SK-N-SH (cell line): ENCODE measurements around the gene ELOVL1. TPM values are rescaled to one million over a fixed set of nuclear protein-coding genes. Genes with fewer than 3 reads are reported as not detected.
"Not testable (repeated sequence)": the region's sequence is repeated elsewhere in the genome, so short reads cannot be mapped to it uniquely, and the experiment has no call there.

Experiments used
- CTCF ChIA-PET: fragments of 300-600, 350-600 bp; formaldehyde crosslinking; extraction: SDS; loops from one replicate; lab custom pipeline; 2021; lab: Yijun Ruan, JAX
- POLR2A ChIA-PET: fragments of 350-600 bp; sonication (Branson Sonifier 250); formaldehyde crosslinking; extraction: SDS; loops from one replicate; lab custom pipeline; 2020; ENCODE audit warnings: antibody characterized with exemption, inconsistent platforms; lab: Yijun Ruan, JAX
- DNase-seq: peaks from one replicate; pipeline ENCODE4 v3.0.0; 2012
- H2AFZ ChIP-seq: fragments of 200-600 bp; sonication (generic); 2 replicates; pipeline ENCODE4 v1.8.1; 2016; ENCODE audit warnings: antibody characterized with exemption, mild to moderate bottlenecking, low read depth
- H3F3A ChIP-seq: fragments of 200-600 bp; sonication (generic); replicated peaks from 2 replicates; pipeline ENCODE3; 2016; ENCODE audit warnings: antibody characterized with exemption, mild to moderate bottlenecking; ENCODE audit not compliant: insufficient read depth
- H3K27ac ChIP-seq, 2 experiments: fragments of 200-500 bp in 1 of 2; fragments of 200-600 bp in 1 of 2; sonication (Bioruptor generic) in 1 of 2; sonication (generic), shearing (Covaris generic) in 1 of 2; 2 replicates each; pipeline versions ENCODE4 v1.5.1 to v1.6.1; 2014 to 2016; ENCODE audit warnings: low read depth in 2 of 2, inconsistent platforms in 1 of 2, low read length in 1 of 2, mild to moderate bottlenecking in 1 of 2, mixed read lengths in 1 of 2
- H3K27me3 ChIP-seq: fragments of 200-600 bp; sonication (generic), shearing (Covaris generic); 2 replicates; pipeline ENCODE4 v1.6.1; 2016; ENCODE audit warnings: mixed run types; ENCODE audit not compliant: insufficient read depth
- H3K36me3 ChIP-seq, 2 experiments: fragments of 200-500 bp in 1 of 2; fragments of 200-600 bp in 1 of 2; sonication (Bioruptor generic) in 1 of 2; sonication (generic) in 1 of 2; replicated peaks in 1 of 2; 2 replicates each; pipeline versions ENCODE3 to v1.5.1; 2014 to 2016; ENCODE audit warnings: low read length in 1 of 2, mild to moderate bottlenecking in 1 of 2; ENCODE audit not compliant: insufficient read depth in 2 of 2, control insufficient read depth in 1 of 2
- H3K4me1 ChIP-seq, 2 experiments: fragments of 200-500 bp in 1 of 2; fragments of 200-600 bp in 1 of 2; sonication (Bioruptor generic) in 1 of 2; sonication (generic), shearing (Covaris generic) in 1 of 2; 2 replicates each; pipeline versions ENCODE4 v1.5.1 to v1.6.1; 2014 to 2016; ENCODE audit warnings: low read depth in 1 of 2, low read length in 1 of 2, mixed run types in 1 of 2; ENCODE audit not compliant: insufficient read depth in 2 of 2, control insufficient read depth in 1 of 2
- H3K4me2 ChIP-seq: fragments of 200-600 bp; sonication (generic), shearing (Covaris generic); 2 replicates; pipeline ENCODE4 v1.6.1; 2017; ENCODE audit warnings: mixed run types
- H3K4me3 ChIP-seq, 2 experiments: fragments of 200-500 bp in 1 of 2; fragments of 200-600 bp in 1 of 2; sonication (Bioruptor generic) in 1 of 2; sonication (generic), shearing (Covaris generic) in 1 of 2; 2 replicates each; pipeline versions ENCODE4 v1.5.1 to v1.8.1; 2014 to 2016; ENCODE audit warnings: low read depth in 2 of 2, inconsistent platforms in 1 of 2, low read length in 1 of 2, mild to moderate bottlenecking in 1 of 2, mixed read lengths in 1 of 2, moderate library complexity in 1 of 2
- H3K79me2 ChIP-seq: fragments of 200-600 bp; sonication (generic); 2 replicates; pipeline ENCODE4 v1.8.1; 2017; ENCODE audit warnings: mild to moderate bottlenecking; ENCODE audit not compliant: insufficient read depth
- H3K9ac ChIP-seq: fragments of 200-600 bp; sonication (generic); 2 replicates; pipeline ENCODE4 v1.6.1; 2017; ENCODE audit warnings: mixed run types
- H3K9me2 ChIP-seq: fragments of 200-600 bp; sonication (generic); 2 replicates; pipeline ENCODE4 v1.6.1; 2017; ENCODE audit warnings: mixed run types
- H3K9me3 ChIP-seq: fragments of 200-600 bp; sonication (generic); 2 replicates; pipeline ENCODE4 v1.6.1; 2017; ENCODE audit warnings: mixed run types, mild to moderate bottlenecking, moderate library complexity
- H4K20me1 ChIP-seq: fragments of 200-600 bp; sonication (generic); 2 replicates; pipeline ENCODE4 v1.6.1; 2017; ENCODE audit warnings: mild to moderate bottlenecking, mixed run types; ENCODE audit not compliant: insufficient read depth
- CTCF ChIP-seq: fragments of 200-600 bp; sonication (generic); IDR thresholded peaks from 2 replicates; pipeline ENCODE4 v1.6.1; 2017; ENCODE audit warnings: antibody characterized with exemption, mild to moderate bottlenecking, moderate library complexity
- EP300 ChIP-seq, 2 experiments: IDR thresholded peaks; 2 replicates each; pipeline versions ENCODE4 v1.4.0 to v1.6.1; 2012; ENCODE audit warnings: borderline replicate concordance in 1 of 2, low read depth in 1 of 2, low read length in 1 of 2
- JUND ChIP-seq: IDR thresholded peaks from 2 replicates; pipeline ENCODE4 v1.4.0; 2012
- MXI1 ChIP-seq: IDR thresholded peaks from 2 replicates; pipeline ENCODE4 v1.6.1; 2012; ENCODE audit warnings: mild to moderate bottlenecking, low read depth, low read length, improper control_type of control experiment
- PBX3 ChIP-seq: IDR thresholded peaks from 2 replicates; pipeline ENCODE4; 2012
- POLR2AphosphoS5 ChIP-seq: IDR thresholded peaks from 2 replicates; pipeline ENCODE4 v1.6.1; 2012; ENCODE audit warnings: low read depth, low read length
- RCOR1 ChIP-seq: fragments of 150-350 bp; IDR thresholded peaks from 2 replicates; pipeline ENCODE4 v1.6.1; 2017; ENCODE audit warnings: antibody characterized with exemption, low read length
- RXRA ChIP-seq: IDR thresholded peaks from 2 replicates; pipeline ENCODE4 v1.4.0; 2012; ENCODE audit warnings: low read depth, mild to moderate bottlenecking, borderline replicate concordance
- TAF1 ChIP-seq: IDR thresholded peaks from 2 replicates; pipeline ENCODE4 v1.6.1; 2012; ENCODE audit warnings: low read depth, mild to moderate bottlenecking, low read length, moderate library complexity, borderline replicate concordance
- TCF12 ChIP-seq: IDR thresholded peaks from 2 replicates; pipeline ENCODE4 v1.4.0; 2012
- ZBTB33 ChIP-seq: IDR thresholded peaks from 2 replicates; pipeline ENCODE4 v1.4.0; 2012; ENCODE audit warnings: low read depth, borderline replicate concordance
- WGBS: methylation state at CpG from one replicate; pipeline ENCODE4 v1.1.6; 2017; ENCODE audit warnings: low lambda C conversion rate; 5-methylcytosine and 5-hydroxymethylcytosine counted together
- polyA plus RNA-seq, 3 experiments: library from polyadenylated mRNA; depleted of rRNA; stranded (reverse); fragments of >200 nt; gene quantifications; 2 replicates each; pipeline ENCODE4 v1.2.3, GENCODE V29; 2012

ELOVL1 gene
- polyA plus RNA-seq, 1 of the 3 experiments (the other 2 are of a cell fraction), result 127 TPM

GRCh38 chr1:43402089-43402865 lies 34.5 kb upstream of the ELOVL1 start:
- Histone ChIP-seq H3K27ac (no peak overlapping the region), H3K9me3 (no peaks in the 10 kb centered on the region), H3K9ac (no peak overlapping the region), H3K36me3 (peaks cover 29 to 31% of the 10 kb centered on the region in 2 experiments), H3K79me2 (peaks cover 26% of the 10 kb centered on the region; the same call in 1 of the 2 replicates), H3K27me3 (no peaks in the 10 kb centered on the region), H4K20me1 (no peaks in the 10 kb centered on the region), H3K4me1 (peaks cover 0 to 7% of the 10 kb centered on the region in 2 experiments; a peak in 1 of 4 replicates), H3F3A (no peaks in the 10 kb centered on the region), H2AFZ (no peak overlapping the region), H3K4me2 (no peak overlapping the region), H3K9me2 (no peaks in the 10 kb centered on the region), H3K4me3 (no peak overlapping the region)
- no peak for TF ChIP-seq EP300 (IDR thresholded peaks at IDR 0.05; ENCODE audit: borderline replicate concordance in 1 of 2, low read depth in 1 of 2, low read length in 1 of 2)
- peak; percentile 82; the same call in 1 of the 2 replicates for TF ChIP-seq MXI1
- no peak for TF ChIP-seq TAF1
- TF ChIP-seq CTCF, result no peak
- CTCF ChIA-PET, result interaction anchor here (1.7 kb wide), 1 partner anchor 12 kb away, joined by 9 read pairs; no protein-coding TSS in a partner anchor
- DNase-seq, result peak; percentile 46
- POLR2A ChIA-PET, result no interaction called here
- whole genome bisulfite sequencing, result 94% methylated on average over 6 of the region's 6 CpGs

- Histone ChIP-seq H3K79me2 (peaks cover 37% of the 10 kb centered on the region; the same call in 1 of the 2 replicates), H3K36me3 (peaks cover 16 to 27% of the 10 kb centered on the region in 2 experiments)
- not testable (repeated sequence) for H3K27ac ChIP-seq, DNase-seq, H3K4me2 ChIP-seq, H3K4me1 ChIP-seq, H2AFZ ChIP-seq, H3K9ac ChIP-seq, H3F3A ChIP-seq, H3K27me3 ChIP-seq, H4K20me1 ChIP-seq, H3K4me3 ChIP-seq, H3K9me3 ChIP-seq, H3K9me2 ChIP-seq
- 98% methylated on average over 9 of the region's 9 CpGs for WGBS
- ChIA-PET POLR2A (interaction anchor here (0.8 kb wide), 1 partner anchor 18 kb away, joined by 3 read pairs; no protein-coding TSS in a partner anchor), CTCF (interaction anchor here (1.9 to 3.1 kb wide), 2 partner anchors 14 to 173 kb away, joined by 6 to 11 read pairs; no protein-coding TSS in a partner anchor)
These were observed 32.6 kb upstream of the ELOVL1 start for GRCh38 chr1:43400441-43400840.

GRCh38 chr1:43398227-43398626 lies 30.4 kb upstream of the ELOVL1 start:
- H3K4me1 ChIP-seq, result peaks cover 0 to 5% of the 10 kb centered on the region in 2 experiments; a peak in 1 of 4 replicates
- no peak overlapping the region for H3K27ac ChIP-seq
- peaks cover 59% of the 10 kb centered on the region for H3K79me2 ChIP-seq
- H3F3A ChIP-seq, result no peaks in the 10 kb centered on the region
- ChIA-PET POLR2A (no interaction called here), CTCF (interaction anchor here (1.6 to 3.1 kb wide), 2 partner anchors 17 to 171 kb away, joined by 6 to 11 read pairs; no protein-coding TSS in a partner anchor)
- H3K4me2 ChIP-seq, result no peak overlapping the region
- H3K36me3 ChIP-seq, result peaks cover 0 to 12% of the 10 kb centered on the region in 2 experiments
- 97% methylated on average over 3 of the region's 3 CpGs for WGBS
- H2AFZ ChIP-seq, result no peak overlapping the region
- no peaks in the 10 kb centered on the region for H4K20me1 ChIP-seq
- no peaks in the 10 kb centered on the region for H3K27me3 ChIP-seq
- H3K4me3 ChIP-seq, result no peak overlapping the region
- H3K9ac ChIP-seq, result no peak overlapping the region
- no peak for DNase-seq
- H3K9me3 ChIP-seq, result no peaks in the 10 kb centered on the region
- H3K9me2 ChIP-seq, result no peaks in the 10 kb centered on the region
- TF ChIP-seq TCF12 (no peak), EP300 (IDR thresholded peaks at IDR 0.05; ENCODE audit: borderline replicate concordance in 1 of 2, low read depth in 1 of 2, low read length in 1 of 2) (no peak), RCOR1 (no peak), POLR2AphosphoS5 (no peak), PBX3 (no peak), RXRA (no peak), CTCF (no peak), ZBTB33 (no peak), JUND (no peak)
